Measurements from ENCODE around the gene HGD. TPM values are rescaled to one million over a fixed set of nuclear protein-coding genes. Genes with fewer than 3 reads are reported as not detected.
"Not testable (repeated sequence)": the region's sequence is repeated elsewhere in the genome, so short reads cannot be mapped to it uniquely, and the experiment has no call there.

HGD gene
- total RNA-seq, 2 donors from 2014 or later: 2.8 to 19.1 TPM

DNA sequence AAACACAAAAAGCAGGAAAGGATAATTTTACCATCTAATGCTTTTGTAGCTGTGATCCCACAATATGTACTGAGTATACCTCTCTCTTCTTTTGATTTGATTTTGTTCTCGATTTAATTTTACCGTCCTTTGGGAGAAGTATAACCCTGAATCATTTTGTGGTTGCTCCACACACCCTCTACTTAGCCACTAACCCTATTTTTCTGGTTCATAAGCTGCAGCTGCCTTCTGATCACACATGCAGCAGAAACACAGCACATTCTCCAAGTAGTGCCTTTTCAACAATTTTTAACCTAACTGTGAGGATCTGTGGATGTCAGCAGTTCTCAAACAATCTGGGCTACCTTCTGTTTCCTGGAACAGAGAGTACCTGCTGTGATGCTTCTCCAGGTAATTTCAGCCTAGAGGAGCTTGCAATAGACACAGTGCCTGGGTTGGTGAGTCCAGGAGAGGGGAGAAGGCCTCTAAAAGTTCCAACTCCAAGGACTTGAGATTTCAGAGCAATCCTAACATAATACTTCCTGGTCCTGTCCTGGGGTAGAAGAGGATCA is 40.3 kb downstream of the HGD start:
- DNase-seq: no peak
- Mint-ChIP-seq H3K4me3 (no peak overlapping the region), H3K36me3 (ENCODE audit: low read depth) (peaks cover 3% of the 10 kb centered on the region), H3K27me3 (no peaks in the 10 kb centered on the region), H3K4me1 (peaks cover 12% of the 10 kb centered on the region), H3K27ac (no peak overlapping the region)
- H3K9me3 ChIP-seq (ENCODE audit: control insufficient read depth, low read length, poor library complexity, severe bottlenecking): no peaks in the 10 kb centered on the region
- no peak for ATAC-seq

DNA sequence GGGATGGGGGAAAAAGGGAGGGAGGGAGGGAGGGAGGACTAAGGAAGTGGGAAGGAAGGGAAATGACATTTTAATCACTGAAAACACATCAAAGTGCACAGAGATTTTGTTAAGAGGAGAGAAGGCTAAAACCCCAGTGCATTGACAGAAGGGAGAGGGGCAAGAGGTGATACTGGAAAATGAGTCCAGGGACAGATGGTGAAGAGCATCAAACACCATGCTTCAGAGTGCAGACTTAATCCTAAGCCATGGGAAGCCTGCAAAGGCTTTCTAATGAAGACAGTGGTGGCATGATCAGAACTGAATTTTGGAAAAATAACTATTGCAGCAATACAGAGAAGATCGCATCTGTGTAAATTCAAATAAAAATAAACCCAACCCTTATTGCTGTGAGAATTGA is 41.8 kb downstream of the HGD start:
- H3K36me3 Mint-ChIP-seq (ENCODE audit: low read depth): no peaks in the 10 kb centered on the region
- H3K27ac Mint-ChIP-seq: no peak overlapping the region
- no peak overlapping the region for H3K4me3 Mint-ChIP-seq

DNA sequence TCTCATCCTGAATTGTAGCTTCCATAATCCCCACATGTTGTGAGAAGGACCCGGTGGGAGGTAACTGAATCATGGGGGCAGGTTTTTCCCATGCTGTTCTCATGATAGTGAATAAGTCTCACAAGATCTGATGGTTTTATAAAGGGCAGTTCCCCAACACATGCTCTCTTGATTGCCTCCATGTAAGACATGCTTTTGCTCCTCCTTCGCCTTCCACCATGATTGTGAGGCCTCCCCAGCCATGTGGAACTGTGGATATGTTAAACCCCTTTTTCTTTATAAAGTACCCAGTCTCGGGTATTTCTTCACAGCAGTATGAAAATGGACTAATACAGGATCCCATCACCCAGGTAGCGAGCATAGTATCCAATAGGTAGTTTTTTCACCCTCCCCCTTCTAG is 43.2 kb downstream of the HGD start:
- not testable (repeated sequence) for DNase-seq; H3K4me3 Mint-ChIP-seq; H3K4me1 Mint-ChIP-seq; H3K36me3 Mint-ChIP-seq (ENCODE audit: low read depth); ATAC-seq; H3K9me3 ChIP-seq (ENCODE audit: control insufficient read depth, low read length, poor library complexity, severe bottlenecking); H3K27me3 Mint-ChIP-seq; H3K27ac Mint-ChIP-seq

More for the DNA sequence above, 41.8 kb downstream of the HGD start:
- no peaks in the 10 kb centered on the region for H3K9me3 ChIP-seq (ENCODE audit: control insufficient read depth, low read length, poor library complexity, severe bottlenecking)
- Mint-ChIP-seq H3K4me1 (peaks cover 8% of the 10 kb centered on the region), H3K27me3 (no peaks in the 10 kb centered on the region)
- ATAC-seq (no peak), DNase-seq (no peak)

DNA sequence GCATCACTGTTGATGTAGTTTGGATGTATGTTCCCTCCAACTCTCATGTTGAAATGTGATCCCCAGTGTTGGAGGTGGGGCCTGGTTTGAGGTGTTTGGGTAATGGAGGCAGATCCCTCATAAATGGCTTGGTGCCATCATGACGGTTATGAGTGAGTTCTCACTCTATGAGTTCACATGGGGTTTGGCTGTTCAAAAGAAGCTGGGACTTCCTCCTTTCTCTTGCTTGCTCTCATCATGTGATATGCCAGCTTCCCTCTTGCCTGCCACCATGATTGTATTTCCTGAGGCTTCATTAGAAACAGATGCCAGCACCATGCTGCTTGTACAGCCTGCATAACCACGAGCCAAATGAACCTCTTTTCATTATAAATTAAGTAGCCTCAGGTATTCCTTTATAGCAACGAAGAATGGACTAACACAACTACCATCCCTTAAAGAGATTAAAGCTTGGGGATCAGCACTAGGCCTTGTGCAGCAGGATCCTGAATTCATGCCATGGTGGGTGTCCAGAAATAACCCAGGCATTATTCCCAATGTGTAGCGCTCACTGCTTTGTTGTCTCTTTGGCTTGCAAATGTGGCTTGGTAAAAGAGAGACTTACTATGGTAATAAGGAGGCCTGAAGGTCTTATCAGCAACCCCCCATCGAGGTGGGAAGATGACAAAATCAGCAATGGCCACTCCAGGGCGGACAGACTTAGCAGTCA is 44.0 kb downstream of the HGD start:
- DNase-seq (no peak), ATAC-seq (no peak)
- H3K4me3 Mint-ChIP-seq: no peak overlapping the region
- H3K9me3 ChIP-seq (ENCODE audit: control insufficient read depth, low read length, poor library complexity, severe bottlenecking): no peaks in the 10 kb centered on the region
- no peaks in the 10 kb centered on the region for H3K36me3 Mint-ChIP-seq (ENCODE audit: low read depth)
- no peak overlapping the region for H3K27ac Mint-ChIP-seq
- no peaks in the 10 kb centered on the region for H3K27me3 Mint-ChIP-seq
- peaks cover 8% of the 10 kb centered on the region for H3K4me1 Mint-ChIP-seq

DNA sequence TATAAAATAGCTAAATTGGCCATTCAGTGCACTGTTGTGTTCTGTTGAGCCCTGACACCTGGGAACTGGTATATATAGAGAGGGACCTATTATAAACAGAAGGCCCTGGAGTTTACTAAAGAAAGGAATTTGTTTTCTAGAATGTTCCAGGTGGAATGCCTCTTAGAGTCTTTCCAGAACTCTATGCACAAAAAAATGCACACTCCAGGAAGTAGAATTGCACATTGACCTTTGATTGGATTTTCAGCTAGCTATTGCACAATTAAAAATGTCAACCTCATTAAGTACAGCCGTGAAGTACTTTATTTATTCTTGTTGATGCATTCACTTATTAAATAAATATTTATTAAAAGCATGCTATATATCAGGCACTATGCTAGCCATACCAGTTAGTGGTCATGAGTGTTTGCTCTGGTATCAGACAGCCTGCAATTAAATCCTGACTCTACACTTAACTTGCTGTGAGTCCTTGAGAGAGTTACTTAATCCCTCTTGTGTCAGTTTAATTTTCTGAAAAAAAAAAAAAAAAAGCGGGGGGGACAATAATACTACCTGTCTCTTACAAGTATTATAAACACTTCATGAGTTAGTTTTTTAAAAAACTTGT is 45.1 kb downstream of the HGD start:
- H3K27me3 Mint-ChIP-seq: no peaks in the 10 kb centered on the region
- no peaks in the 10 kb centered on the region for H3K36me3 Mint-ChIP-seq (ENCODE audit: low read depth)
- peaks cover 8% of the 10 kb centered on the region for H3K4me1 Mint-ChIP-seq
- DNase-seq (no peak), ATAC-seq (no peak)
- H3K27ac Mint-ChIP-seq: no peak overlapping the region
- no peaks in the 10 kb centered on the region for H3K9me3 ChIP-seq (ENCODE audit: control insufficient read depth, low read length, poor library complexity, severe bottlenecking)
- H3K4me3 Mint-ChIP-seq: no peak overlapping the region

DNA sequence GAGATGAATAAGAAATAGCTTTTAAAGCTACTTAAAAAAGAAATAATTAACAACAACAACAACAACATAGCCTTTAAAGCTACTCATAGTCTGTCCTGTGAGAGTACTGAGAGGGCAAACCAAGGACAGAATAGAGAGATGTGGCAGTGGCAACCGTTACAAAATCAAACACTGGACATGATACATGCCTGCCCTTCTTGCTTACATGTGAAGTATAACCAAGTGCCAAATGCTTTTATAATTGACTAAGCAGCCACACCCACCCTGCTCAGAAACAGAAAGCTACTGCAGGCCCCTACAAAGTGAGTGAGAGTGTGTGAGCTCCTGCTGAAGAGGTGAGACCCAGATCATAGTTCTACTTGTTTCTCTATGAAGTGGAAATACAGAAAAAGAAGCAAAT is 47.5 kb downstream of the HGD start:
- Mint-ChIP-seq H3K27ac (no peak overlapping the region), H3K4me1 (no peaks in the 10 kb centered on the region), H3K4me3 (no peak overlapping the region), H3K27me3 (no peaks in the 10 kb centered on the region), H3K36me3 (ENCODE audit: low read depth) (no peaks in the 10 kb centered on the region)
- ATAC-seq (no peak), DNase-seq (no peak)
- no peaks in the 10 kb centered on the region for H3K9me3 ChIP-seq (ENCODE audit: control insufficient read depth, low read length, poor library complexity, severe bottlenecking)

DNA sequence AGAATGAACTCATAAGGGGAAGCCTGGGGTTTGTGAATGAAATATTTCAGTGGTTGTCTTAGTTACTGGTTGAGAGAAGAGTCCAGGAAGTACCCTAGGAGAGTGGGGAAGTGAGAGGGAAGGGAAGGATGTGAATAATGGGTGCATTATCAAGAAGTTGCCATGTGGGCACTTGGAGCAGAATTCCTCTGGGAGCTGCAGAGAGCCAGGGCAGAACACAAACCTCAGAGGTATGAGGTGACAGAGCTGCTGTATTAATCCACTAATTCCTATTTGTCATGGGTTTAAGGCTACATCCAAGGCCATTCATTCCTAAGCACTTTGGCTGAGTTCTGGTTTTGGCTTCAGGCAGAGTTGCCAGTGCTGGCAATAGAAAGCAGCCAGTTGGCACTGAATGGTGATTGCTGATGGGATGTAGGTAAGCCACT is 56.9 kb downstream of the HGD start:
- Mint-ChIP-seq H3K36me3 (ENCODE audit: low read depth) (no peaks in the 10 kb centered on the region), H3K4me3 (no peak overlapping the region), H3K27ac (no peak overlapping the region), H3K4me1 (no peaks in the 10 kb centered on the region), H3K27me3 (no peaks in the 10 kb centered on the region)
- no peak for ATAC-seq
- no peak for DNase-seq
- H3K9me3 ChIP-seq (ENCODE audit: control insufficient read depth, low read length, poor library complexity, severe bottlenecking): peaks cover 5% of the 10 kb centered on the region

DNA sequence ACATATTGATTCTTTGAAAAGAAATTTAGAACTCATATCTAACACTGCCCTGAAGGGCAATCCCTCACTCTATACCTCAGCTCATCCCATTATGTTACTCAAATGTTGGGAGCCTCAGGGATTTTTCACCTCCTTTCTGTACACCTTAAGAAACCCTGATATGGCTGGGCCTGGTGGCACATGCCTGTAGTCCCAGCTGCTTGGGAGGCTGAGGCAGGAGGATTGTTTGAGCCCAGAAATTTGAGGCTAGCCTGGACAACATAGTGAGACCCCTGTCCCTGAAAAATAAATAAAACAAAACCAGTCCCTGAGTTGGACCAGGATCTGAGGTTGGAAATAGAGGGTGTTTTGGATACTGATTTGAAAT is 58.3 kb downstream of the HGD start:
- Mint-ChIP-seq H3K27me3 (no peaks in the 10 kb centered on the region), H3K27ac (no peak overlapping the region), H3K4me3 (no peak overlapping the region), H3K36me3 (ENCODE audit: low read depth) (no peaks in the 10 kb centered on the region), H3K4me1 (no peaks in the 10 kb centered on the region)
- peaks cover 5% of the 10 kb centered on the region for H3K9me3 ChIP-seq (ENCODE audit: control insufficient read depth, low read length, poor library complexity, severe bottlenecking)
- ATAC-seq: no peak
- no peak for DNase-seq

DNA sequence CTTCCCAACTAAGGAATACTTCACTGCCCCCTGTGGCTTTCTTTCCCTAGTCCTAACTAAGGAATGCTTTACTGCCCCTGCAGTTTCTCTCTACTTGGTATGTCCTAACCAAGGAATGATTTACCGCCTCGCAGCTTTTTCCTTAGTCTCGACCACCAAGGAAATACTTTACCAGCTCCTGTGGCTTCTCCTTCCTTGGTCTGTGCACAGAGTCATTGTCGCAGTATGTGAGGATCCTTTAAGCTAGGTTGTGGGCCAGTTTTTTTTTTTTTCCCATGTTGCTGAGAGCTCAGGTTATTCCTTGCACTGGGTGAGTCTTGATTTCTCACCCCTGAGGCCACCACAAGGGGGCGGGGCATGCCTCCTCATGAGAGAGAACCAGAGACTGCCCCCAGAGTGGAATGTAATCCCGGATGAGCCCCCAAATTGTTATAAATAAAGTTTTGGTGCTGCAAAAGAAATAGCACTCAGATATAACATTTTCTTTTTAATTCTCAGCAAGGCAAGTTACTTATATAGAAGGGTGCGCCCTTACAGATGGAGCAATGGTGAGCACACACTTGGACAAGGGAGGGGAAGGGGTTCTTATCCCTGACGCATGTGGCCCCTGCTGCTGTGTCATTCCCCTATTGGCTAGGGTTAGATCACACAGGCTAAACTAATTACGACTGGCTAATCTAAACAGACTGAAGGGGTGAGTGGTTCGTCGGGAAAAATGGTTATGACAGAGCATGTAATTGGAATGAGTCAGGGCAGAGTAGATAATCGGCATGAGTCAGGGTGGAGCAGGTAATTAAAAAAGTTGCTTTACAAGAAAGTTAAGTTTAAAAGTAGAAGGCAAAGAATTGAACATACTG is 58.9 kb downstream of the HGD start:
- ATAC-seq: no peak
- H3K27me3 Mint-ChIP-seq: no peaks in the 10 kb centered on the region
- H3K4me1 Mint-ChIP-seq: no peaks in the 10 kb centered on the region
- no peak for DNase-seq
- no peak overlapping the region for H3K4me3 Mint-ChIP-seq
- H3K27ac Mint-ChIP-seq: no peak overlapping the region
- peaks cover 5% of the 10 kb centered on the region for H3K9me3 ChIP-seq (ENCODE audit: control insufficient read depth, low read length, poor library complexity, severe bottlenecking)
- H3K36me3 Mint-ChIP-seq (ENCODE audit: low read depth): no peaks in the 10 kb centered on the region

DNA sequence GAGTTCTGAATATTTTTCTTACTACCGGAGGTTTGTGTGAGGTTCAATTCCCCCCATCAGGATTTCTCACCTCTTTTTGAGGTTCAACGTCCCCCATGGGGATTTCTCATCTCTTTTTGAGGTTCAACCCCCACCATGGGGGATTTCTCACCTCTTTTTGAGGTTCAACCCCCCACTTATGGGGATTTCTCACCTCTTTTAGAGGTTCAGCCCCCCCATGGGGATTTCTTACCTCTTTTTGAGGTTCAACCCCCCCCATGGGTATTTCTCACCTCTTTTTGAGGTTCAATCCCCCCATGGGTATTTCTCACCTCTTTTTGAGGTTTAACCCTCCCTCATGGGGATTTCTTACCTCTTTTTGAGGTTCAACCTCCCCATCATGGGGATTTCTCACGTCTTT is 59.6 kb downstream of the HGD start:
- no peak for DNase-seq

DNA sequence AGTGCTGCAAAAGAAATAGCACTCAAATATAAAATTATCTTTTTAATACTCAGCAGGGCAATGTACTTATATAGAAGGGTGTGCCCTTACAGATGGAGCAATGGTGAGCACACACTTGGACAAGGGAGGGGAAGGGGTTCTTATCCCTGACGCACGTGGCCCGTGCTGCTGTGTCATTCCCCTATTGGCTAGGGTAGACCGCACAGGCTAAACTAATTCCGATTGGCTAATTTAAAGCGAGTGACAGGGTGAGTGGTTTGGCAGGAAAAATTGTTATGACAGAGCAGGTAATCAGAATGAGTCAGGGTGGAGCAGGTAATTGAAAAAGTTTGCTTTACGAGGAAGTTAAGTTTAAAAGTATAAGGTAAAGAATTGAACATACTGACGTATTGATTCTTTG is 65.3 kb downstream of the HGD start:
- not testable (repeated sequence) for H3K9me3 ChIP-seq (ENCODE audit: control insufficient read depth, low read length, poor library complexity, severe bottlenecking); H3K4me1 Mint-ChIP-seq; H3K27me3 Mint-ChIP-seq; ATAC-seq; DNase-seq; H3K4me3 Mint-ChIP-seq; H3K27ac Mint-ChIP-seq; H3K36me3 Mint-ChIP-seq (ENCODE audit: low read depth)

More for the DNA sequence above, 59.6 kb downstream of the HGD start:
- H3K4me1 Mint-ChIP-seq: no peaks in the 10 kb centered on the region
- peaks cover 5% of the 10 kb centered on the region for H3K9me3 ChIP-seq (ENCODE audit: control insufficient read depth, low read length, poor library complexity, severe bottlenecking)
- no peaks in the 10 kb centered on the region for H3K36me3 Mint-ChIP-seq (ENCODE audit: low read depth)
- H3K4me3 Mint-ChIP-seq: no peak overlapping the region
- H3K27ac Mint-ChIP-seq: no peak overlapping the region
- no peaks in the 10 kb centered on the region for H3K27me3 Mint-ChIP-seq
- no peak for ATAC-seq

DNA sequence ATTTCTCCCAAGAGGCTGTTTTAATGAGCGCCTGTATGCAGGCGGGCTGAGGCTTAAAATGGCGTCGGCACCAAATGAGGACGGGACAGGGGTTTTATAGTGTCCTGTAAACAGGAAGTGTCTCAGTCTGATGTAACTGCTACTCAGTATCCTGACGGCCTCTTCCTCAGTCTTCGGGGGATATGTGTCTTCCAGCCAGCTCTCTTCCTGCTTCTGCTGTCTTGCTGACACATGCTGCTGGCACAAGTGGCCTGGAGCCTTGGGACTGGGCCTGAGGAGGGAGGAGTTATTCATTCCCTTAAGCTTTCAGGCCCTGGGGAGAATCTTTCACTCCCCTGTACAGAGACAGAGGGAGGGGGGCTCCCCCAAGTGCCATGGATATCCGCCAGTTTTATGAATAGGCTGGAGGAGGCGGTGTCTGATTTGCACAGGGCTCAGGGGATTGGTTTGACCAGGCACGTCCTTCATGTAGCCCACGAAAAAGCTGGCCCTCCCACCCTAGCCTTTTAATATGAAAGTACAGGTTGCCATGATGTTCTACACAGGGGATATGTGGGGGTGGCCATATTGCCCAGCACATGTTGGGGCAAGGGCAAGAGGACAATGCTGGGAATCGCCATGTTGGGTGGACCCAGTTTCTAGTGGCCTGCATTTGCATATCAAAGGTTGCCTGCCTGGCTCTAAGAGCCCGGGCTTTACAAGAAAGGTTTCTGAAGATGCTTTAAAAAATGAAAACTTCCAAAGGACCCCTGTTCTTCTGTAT is 66.0 kb downstream of the HGD start:
- H3K27ac Mint-ChIP-seq: no peak overlapping the region
- no peaks in the 10 kb centered on the region for H3K36me3 Mint-ChIP-seq (ENCODE audit: low read depth)
- DNase-seq: no peak
- H3K4me1 Mint-ChIP-seq: no peaks in the 10 kb centered on the region
- no peaks in the 10 kb centered on the region for H3K9me3 ChIP-seq (ENCODE audit: control insufficient read depth, low read length, poor library complexity, severe bottlenecking)
- no peak overlapping the region for H3K4me3 Mint-ChIP-seq
- ATAC-seq: no peak
- H3K27me3 Mint-ChIP-seq: no peaks in the 10 kb centered on the region

DNA sequence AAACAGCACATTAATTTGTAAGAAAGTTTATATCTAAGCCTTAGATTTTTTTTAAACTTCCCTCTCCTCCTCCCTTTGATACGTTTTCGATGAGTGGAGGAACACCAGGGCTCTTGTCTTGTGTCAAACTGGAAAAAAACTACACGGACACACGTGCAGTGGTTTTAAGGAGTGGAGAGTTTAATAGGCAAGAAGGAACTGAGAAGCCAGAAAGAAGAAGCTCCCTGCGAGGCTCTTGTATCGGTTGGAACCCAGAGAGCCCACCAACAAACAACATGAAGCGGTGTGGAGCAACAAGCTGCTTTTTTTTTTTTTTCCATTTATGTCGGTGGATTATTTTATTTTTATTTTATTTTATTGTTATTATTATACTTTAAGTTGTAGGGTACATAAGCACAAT is 67.3 kb downstream of the HGD start:
- DNase-seq (no peak), ATAC-seq (no peak)
- Mint-ChIP-seq H3K4me1 (no peaks in the 10 kb centered on the region), H3K4me3 (no peak overlapping the region), H3K27ac (no peak overlapping the region), H3K27me3 (no peaks in the 10 kb centered on the region), H3K36me3 (ENCODE audit: low read depth) (no peaks in the 10 kb centered on the region)
- no peaks in the 10 kb centered on the region for H3K9me3 ChIP-seq (ENCODE audit: control insufficient read depth, low read length, poor library complexity, severe bottlenecking)

Data from T-helper 17 cell (primary cell).